OCI-LY7 (cell line): Measurements from ENCODE around the gene ALDH3A1. TPM values are rescaled to one million over a fixed set of nuclear protein-coding genes. Genes with fewer than 3 reads are reported as not detected.
A peak's percentile ranks its signal among the peaks of the same experiment; 100 is the strongest.

Experiments used
- BruUV-seq: library from RNA; stranded (reverse); fragments of 400-500 nt; replicated peaks from 2 replicates; lab custom pipeline; 2021; lab: Mats Ljungman, UMichigan
- CTCF ChIA-PET: fragments of 300-600 bp; sonication (Branson Sonifier 250); formaldehyde crosslinking; loops from one replicate; lab custom pipeline; 2022; ENCODE audit warnings: antibody characterized with exemption; ENCODE audit not compliant: unreplicated experiment; lab: Charles Lee
- POLR2A ChIA-PET: fragments of 300-600 bp; sonication (Branson Sonifier 250); formaldehyde crosslinking; loops from one replicate; lab custom pipeline; 2022; ENCODE audit warnings: antibody characterized with exemption; lab: Charles Lee
- DNase-seq: peaks from one replicate; pipeline ENCODE4 v3.0.0-alpha.2; 2015; ENCODE audit warnings: low spot score
- H2AFZ ChIP-seq: fragments of 200-600 bp; sonication (generic), shearing (Covaris generic); 2 replicates; pipeline ENCODE4 v1.6.1; 2014; ENCODE audit warnings: mild to moderate bottlenecking, antibody characterized with exemption, low read length, moderate library complexity
- H3K27ac ChIP-seq: fragments of 200-600 bp; sonication (generic); 2 replicates; pipeline ENCODE4 v1.5.1; 2014; ENCODE audit warnings: mixed run types, low read depth, mild to moderate bottlenecking, moderate library complexity, low read length, inconsistent platforms; ENCODE audit not compliant: poor library complexity, severe bottlenecking
- H3K36me3 ChIP-seq: fragments of 200-600 bp; sonication (generic); 2 replicates; pipeline ENCODE4 v1.6.1; 2014; ENCODE audit warnings: mild to moderate bottlenecking, antibody characterized with exemption, low read length, moderate library complexity, mixed read lengths; ENCODE audit not compliant: insufficient read depth
- H3K4me1 ChIP-seq: fragments of 200-600 bp; sonication (generic); 2 replicates; pipeline ENCODE4 v1.5.1; 2014; ENCODE audit warnings: mild to moderate bottlenecking, low read length; ENCODE audit not compliant: insufficient read depth, poor library complexity, severe bottlenecking
- H3K4me2 ChIP-seq: fragments of 200-600 bp; sonication (generic); 2 replicates; pipeline ENCODE4 v1.6.1; 2014; ENCODE audit warnings: mild to moderate bottlenecking, low read length
- H3K4me3 ChIP-seq: fragments of 200-600 bp; sonication (generic); 2 replicates; pipeline ENCODE4 v1.5.1; 2014; ENCODE audit warnings: mild to moderate bottlenecking, low read depth, low read length; ENCODE audit not compliant: poor library complexity, severe bottlenecking
- H3K79me2 ChIP-seq: fragments of 200-600 bp; sonication (generic); 2 replicates; pipeline ENCODE4 v1.6.1; 2016; ENCODE audit warnings: low read depth, mild to moderate bottlenecking, low read length, moderate library complexity, mixed read lengths; ENCODE audit not compliant: insufficient read depth
- H3K9me2 ChIP-seq: fragments of 200-600 bp; sonication (generic); 2 replicates; pipeline ENCODE4 v1.6.1; 2016; ENCODE audit warnings: mild to moderate bottlenecking, low read length, mixed read lengths; ENCODE audit not compliant: insufficient read depth
- H3K9me3 ChIP-seq: fragments of 200-600 bp; sonication (generic); 2 replicates; pipeline ENCODE4 v1.6.1; 2014; ENCODE audit warnings: mild to moderate bottlenecking, mixed run types, low read length, mixed read lengths
- H4K20me1 ChIP-seq: fragments of 200-600 bp; sonication (generic); 2 replicates; pipeline ENCODE4 v1.6.1; 2014; ENCODE audit warnings: mild to moderate bottlenecking, antibody characterized with exemption, low read length, moderate library complexity, mixed read lengths; ENCODE audit not compliant: insufficient read depth
- EZH2phosphoT487 ChIP-seq: fragments of 200-600 bp; sonication (generic); IDR thresholded peaks from 2 replicates; pipeline ENCODE4 v1.6.1; 2018; ENCODE audit warnings: low read depth, borderline replicate concordance, mild to moderate bottlenecking, mixed run types, antibody characterized with exemption, low read length, moderate library complexity, mixed read lengths
- intact Hi-C: fragments of 100-400 bp; cut with micrococcal nuclease; formaldehyde crosslinking; loops from one replicate; pipeline ENCODE4 v1.10.0; 2022; ENCODE audit not compliant: unreplicated experiment
- total RNA-seq, 2 experiments: library from RNA; depleted of rRNA in 1 of 2; stranded (reverse); fragments of >200 nt in 1 of 2; shearing (Covaris generic) in 1 of 2; gene quantifications; 2 replicates each; pipeline ENCODE4 v1.2.3, GENCODE V29; 2014 to 2022
- TF ChIP-seq, protein P1 (sequence below): fragments of 200-600 bp; sonication (generic); conservative IDR thresholded peaks from 2 replicates; pipeline ENCODE4 v1.5.1; 2014; ENCODE audit warnings: mild to moderate bottlenecking, antibody characterized with exemption, low read length, moderate library complexity, mixed read lengths

ALDH3A1 gene
- total RNA-seq, 2 experiments from 2014 or later, result 0.16 TPM; not detected in 1

DNA sequence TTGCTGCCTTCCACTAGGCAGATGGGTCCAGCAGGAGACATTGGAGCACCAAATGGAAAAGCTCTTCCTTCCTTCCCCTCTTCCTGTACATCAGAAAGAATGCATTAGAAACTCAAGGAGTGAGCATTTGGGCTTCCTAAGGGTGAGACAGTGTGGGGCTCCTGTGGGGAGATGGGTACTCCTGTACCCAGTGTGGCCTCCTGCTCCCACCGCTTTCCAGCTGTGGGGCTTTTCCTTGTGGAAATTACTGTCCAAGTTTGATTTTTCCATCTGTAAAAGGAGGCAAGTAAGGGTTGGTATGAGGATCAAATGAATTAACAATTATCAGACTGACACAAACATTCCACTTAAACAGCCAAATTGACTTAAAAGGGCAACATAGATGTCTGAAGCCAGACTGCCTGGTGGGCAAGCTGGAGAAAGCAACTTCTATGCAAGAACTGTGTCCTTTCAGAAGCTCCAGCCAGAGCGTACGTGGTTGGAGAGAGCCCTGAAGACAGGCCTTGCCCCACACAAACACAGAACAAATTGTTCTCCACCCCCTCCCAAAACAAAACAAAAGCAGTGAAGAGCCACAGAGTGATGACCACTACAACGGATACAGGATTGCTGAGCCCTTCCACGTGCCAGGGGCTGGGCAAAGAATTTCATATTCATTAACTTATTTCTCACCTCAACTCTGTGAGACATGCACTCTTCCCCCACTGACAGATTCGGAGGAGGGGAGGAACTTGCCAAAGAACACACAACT is 23.1 kb upstream of the ALDH3A1 start:
- no peak for DNase-seq
- no peaks in the 10 kb centered on the region for H4K20me1 ChIP-seq
- H3K9me2 ChIP-seq, result no peaks in the 10 kb centered on the region
- ChIA-PET CTCF (no interaction called here), POLR2A (no interaction called here)
- no peak overlapping the region for H3K27ac ChIP-seq
- peaks cover 30% of the 10 kb centered on the region for H3K4me1 ChIP-seq
- no peaks in the 10 kb centered on the region for H3K9me3 ChIP-seq
- H3K4me2 ChIP-seq, result no peak overlapping the region
- H3K36me3 ChIP-seq, result no peaks in the 10 kb centered on the region
- no peak overlapping the region for H3K4me3 ChIP-seq
- intact Hi-C loops, result no loop called here
- H3K79me2 ChIP-seq, result no peaks in the 10 kb centered on the region
- no peak for TF ChIP-seq EZH2phosphoT487
- TF ChIP-seq, protein P1, sequence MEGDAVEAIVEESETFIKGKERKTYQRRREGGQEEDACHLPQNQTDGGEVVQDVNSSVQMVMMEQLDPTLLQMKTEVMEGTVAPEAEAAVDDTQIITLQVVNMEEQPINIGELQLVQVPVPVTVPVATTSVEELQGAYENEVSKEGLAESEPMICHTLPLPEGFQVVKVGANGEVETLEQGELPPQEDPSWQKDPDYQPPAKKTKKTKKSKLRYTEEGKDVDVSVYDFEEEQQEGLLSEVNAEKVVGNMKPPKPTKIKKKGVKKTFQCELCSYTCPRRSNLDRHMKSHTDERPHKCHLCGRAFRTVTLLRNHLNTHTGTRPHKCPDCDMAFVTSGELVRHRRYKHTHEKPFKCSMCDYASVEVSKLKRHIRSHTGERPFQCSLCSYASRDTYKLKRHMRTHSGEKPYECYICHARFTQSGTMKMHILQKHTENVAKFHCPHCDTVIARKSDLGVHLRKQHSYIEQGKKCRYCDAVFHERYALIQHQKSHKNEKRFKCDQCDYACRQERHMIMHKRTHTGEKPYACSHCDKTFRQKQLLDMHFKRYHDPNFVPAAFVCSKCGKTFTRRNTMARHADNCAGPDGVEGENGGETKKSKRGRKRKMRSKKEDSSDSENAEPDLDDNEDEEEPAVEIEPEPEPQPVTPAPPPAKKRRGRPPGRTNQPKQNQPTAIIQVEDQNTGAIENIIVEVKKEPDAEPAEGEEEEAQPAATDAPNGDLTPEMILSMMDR, result no peak
- no TSS peak for BruUV-seq
- no peak overlapping the region for H2AFZ ChIP-seq

DNA sequence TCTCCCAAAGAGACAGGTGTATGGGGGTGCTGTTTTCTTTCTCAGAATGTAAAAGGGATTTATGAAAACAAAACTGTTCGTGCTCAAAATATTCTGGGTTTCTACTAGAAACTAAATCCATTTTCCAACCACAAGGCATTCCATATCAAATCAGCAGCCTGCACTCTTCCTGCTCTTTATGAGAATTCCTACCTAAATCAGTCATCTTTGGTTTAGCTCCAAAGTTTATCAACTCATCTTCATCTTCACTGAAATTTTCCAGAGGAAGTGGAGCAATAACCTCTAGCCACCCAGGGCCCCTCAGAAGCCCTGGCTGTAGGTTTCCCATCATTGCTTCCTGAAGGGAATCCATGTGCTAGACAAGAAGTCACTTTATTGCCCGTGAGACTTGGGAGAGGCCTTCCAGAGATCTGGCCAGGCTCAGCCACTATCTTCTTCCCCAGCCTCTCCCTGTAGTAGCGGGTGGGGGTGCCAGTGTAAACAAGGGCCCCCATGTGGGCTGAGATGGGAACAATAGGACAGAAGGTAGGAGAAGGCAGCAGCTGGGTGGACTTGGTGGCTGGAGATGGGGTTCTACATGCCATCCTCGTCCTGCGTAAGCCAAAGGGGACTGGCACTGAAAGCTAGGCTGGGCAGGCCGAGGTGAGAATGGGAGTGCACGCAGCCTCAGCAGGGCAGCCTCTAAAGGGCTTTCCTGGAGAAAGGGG is 22.0 kb upstream of the ALDH3A1 start:
- Histone ChIP-seq H3K9me2 (no peaks in the 10 kb centered on the region), H3K4me3 (no peak overlapping the region), H3K36me3 (no peaks in the 10 kb centered on the region), H3K27ac (no peak overlapping the region), H2AFZ (no peak overlapping the region), H4K20me1 (no peaks in the 10 kb centered on the region), H3K4me1 (peaks cover 30% of the 10 kb centered on the region), H3K4me2 (no peak overlapping the region), H3K9me3 (no peaks in the 10 kb centered on the region), H3K79me2 (no peaks in the 10 kb centered on the region)
- no peak for TF ChIP-seq EZH2phosphoT487
- CTCF ChIA-PET, result no interaction called here
- BruUV-seq, result no TSS peak
- intact Hi-C loops, result loop anchor here (10.0 kb wide), 1 partner anchor 125 kb away; the partner anchor contains the start of gene ALDH3A2
- POLR2A ChIA-PET, result interaction anchor here (0.8 kb wide), 1 partner anchor 121 kb away, joined by 3 read pairs; the partner anchor contains the start of gene ALDH3A2
- DNase-seq, result no peak

- peak overlapping the region; percentile 54 for H3K27ac ChIP-seq
Observed at GRCh38 chr17:19768046-19768782, 20.1 kb upstream of the ALDH3A1 start.

More at GRCh38 chr17:19768046-19768782, 20.1 kb upstream of the ALDH3A1 start:
- no TSS peak for BruUV-seq
- peak; percentile 77 for DNase-seq
- intact Hi-C loops, result loop anchor here (10.0 kb wide), 1 partner anchor 123 kb away; the partner anchor contains the start of gene ALDH3A2
- H3K4me2 ChIP-seq, result peak overlapping the region; percentile 57
- H3K4me3 ChIP-seq, result peak overlapping the region; percentile 11
- no peaks in the 10 kb centered on the region for H4K20me1 ChIP-seq
- no peaks in the 10 kb centered on the region for H3K79me2 ChIP-seq
- TF ChIP-seq, protein P1, result no peak
- no peak for TF ChIP-seq EZH2phosphoT487
- ChIA-PET CTCF (no interaction called here), POLR2A (no interaction called here)
- H3K4me1 ChIP-seq, result peaks cover 30% of the 10 kb centered on the region
- peak overlapping the region; percentile 87 for H2AFZ ChIP-seq
- H3K36me3 ChIP-seq, result no peaks in the 10 kb centered on the region
- no peaks in the 10 kb centered on the region for H3K9me3 ChIP-seq
- H3K9me2 ChIP-seq, result no peaks in the 10 kb centered on the region
